SK-N-MC (cell line): ENCODE measurements around the gene HACD3.

ENCODE experiments used
- EZH2 ChIP-seq: fragments of 200-600 bp; sonication (generic); IDR thresholded peaks from one replicate; pipeline ENCODE4 v1.6.1; 2017; ENCODE audit warnings: antibody characterized with exemption
- POLR2AphosphoS5 ChIP-seq: IDR thresholded peaks from 2 replicates; pipeline ENCODE4 v1.6.1; 2012; ENCODE audit warnings: mild to moderate bottlenecking, low read depth, low read length, borderline replicate concordance

- TF ChIP-seq POLR2AphosphoS5 = no peak
- TF ChIP-seq EZH2 = no peak
Measured at GRCh38 chr15:65525622-65526021, 4.6 kb upstream of the HACD3 start.
